Fibroblast of lung (primary cell): ENCODE data around the gene PIGM.

Experiments used
- EZH2 ChIP-seq: IDR thresholded peaks from 2 replicates; pipeline ENCODE4 v1.5.1; 2012; ENCODE audit warnings: low read length, control low read depth, mild to moderate bottlenecking; ENCODE audit errors: missing control alignments
- TF ChIP-seq, protein P1 (sequence below), 2 donors: IDR thresholded peaks in 1 of 2; conservative IDR thresholded peaks in 1 of 2; 1 replicate in 1 of 2; 2 replicates in 1 of 2; pipeline ENCODE4 v1.5.1; 2011 to 2012; ENCODE audit warnings: low read length in 2 of 2, control low read depth in 1 of 2, inconsistent platforms in 1 of 2, low read depth in 1 of 2, mild to moderate bottlenecking in 1 of 2

DNA sequence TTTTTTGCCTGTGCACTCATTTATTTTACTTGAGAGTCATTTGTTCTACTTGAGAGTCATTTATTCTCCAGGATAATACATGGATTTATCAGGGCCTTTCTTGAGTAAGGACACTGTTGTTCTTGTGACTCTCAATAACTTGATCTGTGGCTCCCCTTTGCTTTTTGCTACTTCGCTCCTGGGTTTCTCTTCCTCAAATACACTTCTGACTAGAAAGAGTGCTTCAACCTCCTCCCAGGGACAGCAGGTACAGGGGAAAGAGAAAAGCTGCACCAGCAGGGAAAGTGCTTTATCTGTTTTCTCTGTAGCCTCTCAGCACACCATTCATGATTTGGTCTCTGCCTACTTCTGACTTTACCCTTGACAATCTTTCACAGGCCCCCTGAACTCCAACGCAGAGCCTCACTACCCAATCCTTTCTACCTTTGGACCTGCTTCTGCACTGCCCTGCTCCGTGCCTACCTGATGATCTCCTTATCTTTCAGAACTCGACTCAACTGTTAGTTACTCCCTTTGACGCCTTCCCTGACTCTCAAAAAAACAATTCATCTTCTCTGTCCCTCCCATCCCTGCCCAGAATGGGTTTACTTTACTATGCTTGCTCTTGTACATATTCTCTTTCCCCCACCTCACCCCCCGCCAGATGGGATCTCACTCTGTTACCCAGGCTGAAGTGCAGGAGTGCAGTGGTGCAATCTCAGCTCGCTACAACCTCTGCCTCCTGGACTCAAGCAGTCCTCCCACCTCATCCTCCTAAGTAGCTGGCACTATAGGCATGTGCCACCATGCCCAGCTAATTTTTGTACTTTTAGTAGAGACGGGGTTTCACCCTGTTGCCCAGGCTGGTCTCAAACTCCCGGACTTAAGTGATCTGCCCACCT, 15.6 kb upstream of the PIGM start:
- TF ChIP-seq, protein P1, sequence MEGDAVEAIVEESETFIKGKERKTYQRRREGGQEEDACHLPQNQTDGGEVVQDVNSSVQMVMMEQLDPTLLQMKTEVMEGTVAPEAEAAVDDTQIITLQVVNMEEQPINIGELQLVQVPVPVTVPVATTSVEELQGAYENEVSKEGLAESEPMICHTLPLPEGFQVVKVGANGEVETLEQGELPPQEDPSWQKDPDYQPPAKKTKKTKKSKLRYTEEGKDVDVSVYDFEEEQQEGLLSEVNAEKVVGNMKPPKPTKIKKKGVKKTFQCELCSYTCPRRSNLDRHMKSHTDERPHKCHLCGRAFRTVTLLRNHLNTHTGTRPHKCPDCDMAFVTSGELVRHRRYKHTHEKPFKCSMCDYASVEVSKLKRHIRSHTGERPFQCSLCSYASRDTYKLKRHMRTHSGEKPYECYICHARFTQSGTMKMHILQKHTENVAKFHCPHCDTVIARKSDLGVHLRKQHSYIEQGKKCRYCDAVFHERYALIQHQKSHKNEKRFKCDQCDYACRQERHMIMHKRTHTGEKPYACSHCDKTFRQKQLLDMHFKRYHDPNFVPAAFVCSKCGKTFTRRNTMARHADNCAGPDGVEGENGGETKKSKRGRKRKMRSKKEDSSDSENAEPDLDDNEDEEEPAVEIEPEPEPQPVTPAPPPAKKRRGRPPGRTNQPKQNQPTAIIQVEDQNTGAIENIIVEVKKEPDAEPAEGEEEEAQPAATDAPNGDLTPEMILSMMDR (conservative IDR thresholded peaks at IDR 0.05 in 1 of 2, IDR thresholded peaks at IDR 0.05 in 1 of 2; ENCODE audit: low read depth in 1 of 2, low read length in 2 of 2) = no peak
- TF ChIP-seq EZH2 = peak; percentile 33
